Mammary epithelial cell (primary cell): ENCODE results near the gene MAL.

Experiments used
- EZH2 ChIP-seq: IDR thresholded peaks from 2 replicates; pipeline ENCODE4 v1.6.1; 2012; ENCODE audit warnings: low read length, inconsistent platforms, borderline replicate concordance
- TF ChIP-seq, protein P1 (sequence below), 2 donors: IDR thresholded peaks in 1 of 2; conservative IDR thresholded peaks in 1 of 2; 2 replicates each; pipeline ENCODE4 v1.5.1; 2011 to 2012; ENCODE audit warnings: inconsistent platforms in 2 of 2, low read length in 2 of 2, mild to moderate bottlenecking in 2 of 2, control low read depth in 1 of 2, low read depth in 1 of 2; ENCODE audit not compliant: insufficient read depth in 1 of 2; ENCODE audit errors: extremely low read depth in 1 of 2

DNA sequence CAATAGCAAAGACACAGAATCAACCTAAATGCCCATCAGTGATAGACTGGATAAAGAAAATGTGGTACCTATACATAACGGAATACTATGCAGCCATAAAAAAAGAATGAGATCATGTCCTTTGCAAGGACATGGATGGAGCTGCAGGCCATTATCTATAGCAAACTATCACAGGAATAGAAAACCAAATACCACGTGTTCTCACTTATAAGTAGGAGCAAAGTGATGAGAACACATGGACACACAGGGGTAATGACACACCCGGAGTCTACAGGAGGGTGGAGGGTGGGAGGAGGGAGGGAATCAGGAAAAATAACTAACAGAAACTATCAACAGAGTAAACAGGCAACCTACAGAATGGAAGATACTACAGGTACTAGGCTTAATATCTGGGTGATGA is 46.6 kb upstream of the MAL start:
- TF ChIP-seq, protein P1, sequence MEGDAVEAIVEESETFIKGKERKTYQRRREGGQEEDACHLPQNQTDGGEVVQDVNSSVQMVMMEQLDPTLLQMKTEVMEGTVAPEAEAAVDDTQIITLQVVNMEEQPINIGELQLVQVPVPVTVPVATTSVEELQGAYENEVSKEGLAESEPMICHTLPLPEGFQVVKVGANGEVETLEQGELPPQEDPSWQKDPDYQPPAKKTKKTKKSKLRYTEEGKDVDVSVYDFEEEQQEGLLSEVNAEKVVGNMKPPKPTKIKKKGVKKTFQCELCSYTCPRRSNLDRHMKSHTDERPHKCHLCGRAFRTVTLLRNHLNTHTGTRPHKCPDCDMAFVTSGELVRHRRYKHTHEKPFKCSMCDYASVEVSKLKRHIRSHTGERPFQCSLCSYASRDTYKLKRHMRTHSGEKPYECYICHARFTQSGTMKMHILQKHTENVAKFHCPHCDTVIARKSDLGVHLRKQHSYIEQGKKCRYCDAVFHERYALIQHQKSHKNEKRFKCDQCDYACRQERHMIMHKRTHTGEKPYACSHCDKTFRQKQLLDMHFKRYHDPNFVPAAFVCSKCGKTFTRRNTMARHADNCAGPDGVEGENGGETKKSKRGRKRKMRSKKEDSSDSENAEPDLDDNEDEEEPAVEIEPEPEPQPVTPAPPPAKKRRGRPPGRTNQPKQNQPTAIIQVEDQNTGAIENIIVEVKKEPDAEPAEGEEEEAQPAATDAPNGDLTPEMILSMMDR (conservative IDR thresholded peaks at IDR 0.05 in 1 of 2, IDR thresholded peaks at IDR 0.05 in 1 of 2; ENCODE audit: extremely low read depth in 1 of 2, insufficient read depth in 1 of 2, low read depth in 1 of 2, low read length in 2 of 2) = no peak
- TF ChIP-seq EZH2 = no peak
